Measurements from ENCODE around the gene SLC4A11.

- TF ChIP-seq CTCF (conservative IDR thresholded peaks at IDR 0.05 in 1 of 2, IDR thresholded peaks at IDR 0.05 in 1 of 2; ENCODE audit: low read depth in 1 of 2, low read length in 2 of 2) (no peak), EZH2 (IDR thresholded peaks at IDR 0.05; ENCODE audit: low read length, missing control alignments) (no peak)
These were observed 36.0 kb downstream of the SLC4A11 start for GRCh38 chr20:3202965-3203314.

Data from fibroblast of lung (primary cell).